HL-60 (cell line): Measurements from ENCODE around the gene PRR33.

Source experiments
- CTCF ChIP-seq: IDR thresholded peaks from one replicate; pipeline ENCODE4 v1.5.1; 2011; ENCODE audit warnings: low read length, control low read depth, inconsistent platforms; ENCODE audit not compliant: insufficient read depth
- GABPA ChIP-seq: IDR thresholded peaks from 2 replicates; pipeline ENCODE4 v1.6.1; 2012; ENCODE audit warnings: low read depth
- POLR2AphosphoS5 ChIP-seq: IDR thresholded peaks from 2 replicates; pipeline ENCODE4 v1.6.1; 2012; ENCODE audit warnings: low read depth

GRCh38 chr11:1843098-1843473 is 48.6 kb downstream of the PRR33 start:
- TF ChIP-seq GABPA, result no peak
- TF ChIP-seq CTCF, result no peak
- TF ChIP-seq POLR2AphosphoS5, result no peak
